Measurements from ENCODE around the gene NMD3. TPM values are rescaled to one million over a fixed set of nuclear protein-coding genes. Genes with fewer than 3 reads are reported as not detected.

The NMD3 gene
- total RNA-seq, 1 experiment from 2014 or later: 65.6 TPM

DNA sequence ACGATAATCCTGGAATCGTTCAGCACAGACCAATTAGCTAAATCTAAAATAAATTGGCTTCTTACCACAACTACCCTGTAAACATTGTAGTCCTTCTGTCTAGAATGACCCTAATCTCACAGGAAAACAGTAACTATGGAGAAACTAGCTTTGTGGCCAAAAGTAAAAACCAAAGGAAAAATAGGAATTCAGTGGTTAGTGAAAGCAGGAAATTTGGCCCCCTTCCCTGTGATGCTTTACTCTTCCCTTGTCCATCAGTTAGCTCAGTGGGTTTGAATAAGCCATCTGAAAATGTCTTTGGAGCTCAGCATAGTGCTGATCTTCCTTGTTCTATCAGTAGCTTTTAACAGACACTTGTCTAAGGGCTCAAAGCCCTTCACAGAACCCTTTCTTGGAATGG is 1.6 kb downstream of the NMD3 start:
- in situ Hi-C loops (cut with HindIII; ENCODE audit: low sequenced_read_pairs): no loop called here
- DNase-seq (ENCODE audit: low spot score): peak; percentile 42

DNA sequence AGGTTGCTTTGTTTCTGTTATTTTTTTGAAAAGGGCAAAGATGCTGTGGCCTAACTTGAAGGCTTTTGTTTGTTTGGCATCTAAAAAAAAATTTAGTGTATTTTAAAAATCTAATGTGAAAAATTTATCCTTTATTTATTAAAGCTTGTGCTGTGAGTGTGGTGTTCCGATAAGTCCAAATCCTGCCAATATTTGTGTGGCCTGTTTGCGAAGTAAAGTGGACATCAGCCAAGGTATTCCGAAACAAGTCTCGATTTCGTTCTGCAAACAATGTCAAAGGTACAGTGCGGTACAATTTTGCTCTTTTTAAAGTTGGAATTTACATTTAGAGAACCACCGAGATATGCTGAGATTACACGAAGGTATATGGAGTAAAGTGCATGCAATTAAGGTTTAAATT is 3.7 kb downstream of the NMD3 start:
- in situ Hi-C loops (cut with HindIII; ENCODE audit: low sequenced_read_pairs): no loop called here

GRCh38 chr3:161230621-161231171 is 9.6 kb downstream of the NMD3 start:
- DNase-seq (ENCODE audit: low spot score): no peak
- in situ Hi-C loops (cut with HindIII; ENCODE audit: low sequenced_read_pairs): no loop called here

More for the DNA sequence above, 3.7 kb downstream of the NMD3 start:
- DNase-seq (ENCODE audit: low spot score): no peak

DNA sequence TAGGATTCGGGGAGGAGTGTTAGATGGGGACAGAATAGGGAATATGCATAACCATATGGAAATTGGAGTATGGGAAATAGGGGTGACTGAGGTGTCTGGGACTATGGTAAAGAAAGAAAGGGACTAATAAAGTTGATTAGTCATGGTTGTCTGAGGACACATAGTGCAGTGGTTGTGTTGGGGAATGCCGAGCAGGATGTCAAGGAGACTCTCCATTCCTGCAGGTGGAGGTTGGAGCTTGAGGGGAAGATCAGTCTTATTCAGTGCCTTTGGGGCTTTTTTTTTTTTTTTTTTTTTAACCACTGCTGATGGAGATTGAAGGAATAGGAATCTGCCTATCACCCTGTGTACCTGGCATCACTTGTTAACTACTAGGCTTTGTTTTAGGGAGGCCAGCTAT is 10.8 kb downstream of the NMD3 start:
- DNase-seq (ENCODE audit: low spot score): no peak
- in situ Hi-C loops (cut with HindIII; ENCODE audit: low sequenced_read_pairs): no loop called here

DNA sequence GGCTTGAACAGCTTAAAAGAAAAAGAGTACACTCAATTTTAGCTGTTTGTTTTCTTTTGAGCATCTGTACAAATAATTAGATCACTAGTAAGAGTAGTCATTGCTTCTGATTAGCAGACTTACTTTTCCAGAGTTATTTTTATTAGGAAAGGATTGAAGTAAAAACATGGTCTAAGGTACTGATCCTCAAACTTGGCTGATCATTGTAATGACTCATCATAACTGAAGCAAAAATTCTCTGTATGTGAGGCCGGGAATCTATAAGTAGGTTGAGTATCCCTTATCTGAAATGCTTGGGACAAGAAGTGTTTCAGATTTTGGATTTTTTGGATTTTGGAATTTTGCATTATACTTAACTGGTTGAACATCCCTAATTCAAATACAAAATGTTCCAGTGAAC is 12.4 kb downstream of the NMD3 start:
- in situ Hi-C loops (cut with HindIII; ENCODE audit: low sequenced_read_pairs): no loop called here
- DNase-seq (ENCODE audit: low spot score): no peak

- in situ Hi-C loops (cut with HindIII; ENCODE audit: low sequenced_read_pairs): no loop called here
- DNase-seq (ENCODE audit: low spot score): no peak
Measured at GRCh38 chr3:161236240-161236639, 15.1 kb downstream of the NMD3 start.

DNA sequence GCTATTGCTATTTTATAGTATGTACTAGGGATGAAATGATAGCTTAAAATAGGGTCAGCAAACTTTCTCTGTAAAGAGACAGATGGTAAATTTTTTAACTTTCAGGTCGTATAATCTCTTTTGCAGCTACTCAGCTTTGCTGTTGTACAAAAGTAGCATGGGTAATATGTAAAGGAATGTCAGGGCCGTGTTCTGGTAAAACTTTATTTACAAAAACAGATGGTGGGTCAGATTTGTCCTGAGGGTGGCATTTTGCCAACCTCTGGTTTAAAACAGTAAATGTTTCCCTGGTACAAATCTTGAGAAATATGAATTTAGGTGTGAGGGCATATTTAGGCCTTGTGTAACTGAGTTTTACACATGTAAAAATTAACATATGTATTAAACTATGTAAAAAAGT is 18.6 kb downstream of the NMD3 start:
- in situ Hi-C loops (cut with HindIII; ENCODE audit: low sequenced_read_pairs): no loop called here
- DNase-seq (ENCODE audit: low spot score): no peak

DNA sequence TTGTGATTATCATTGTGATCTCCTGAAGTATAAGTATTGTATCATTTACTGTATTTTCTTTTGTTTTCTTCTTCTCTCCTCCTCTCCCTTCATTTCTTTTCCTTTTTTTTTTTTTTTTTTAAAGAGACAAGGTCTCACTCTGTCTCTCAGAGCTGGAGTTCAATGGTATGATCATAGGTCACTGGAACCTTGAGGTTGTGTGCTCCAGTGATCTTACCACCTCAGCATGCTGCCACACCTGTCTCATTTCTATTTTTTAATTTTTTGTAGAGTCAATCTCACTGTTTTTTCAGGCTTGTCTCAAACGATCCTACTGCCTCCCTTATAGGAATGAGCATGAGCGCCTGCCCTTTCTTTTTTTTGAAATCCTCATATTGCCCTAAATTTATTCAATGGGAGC is 23.4 kb downstream of the NMD3 start:
- in situ Hi-C loops (cut with HindIII; ENCODE audit: low sequenced_read_pairs): no loop called here
- DNase-seq (ENCODE audit: low spot score): no peak

- DNase-seq (ENCODE audit: low spot score): no peak
- in situ Hi-C loops (cut with HindIII; ENCODE audit: low sequenced_read_pairs): no loop called here
Measured at GRCh38 chr3:161247049-161247448, 25.9 kb downstream of the NMD3 start.

- no peak for DNase-seq (ENCODE audit: low spot score)
- in situ Hi-C loops (cut with HindIII; ENCODE audit: low sequenced_read_pairs): no loop called here
Measured at GRCh38 chr3:161250116-161250515, 29.0 kb downstream of the NMD3 start.

DNA sequence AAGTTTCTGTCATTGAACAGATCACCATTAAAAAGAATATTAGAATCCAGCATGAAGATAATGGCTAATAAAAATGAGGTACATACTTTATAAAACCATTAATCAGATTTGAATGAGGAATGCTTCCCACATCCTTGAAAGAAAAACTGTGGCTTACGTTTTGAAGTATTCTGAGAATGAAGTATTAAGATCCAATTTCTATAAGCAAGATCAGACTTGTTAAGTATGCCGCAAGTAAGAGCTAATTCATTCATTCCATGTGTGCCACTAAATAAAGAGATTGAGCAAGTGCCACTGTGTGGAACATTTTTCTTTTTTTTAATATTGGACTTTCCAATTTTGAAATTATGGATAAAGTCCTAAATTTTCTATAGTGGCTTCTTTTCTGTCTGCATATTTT is 30.6 kb downstream of the NMD3 start:
- DNase-seq (ENCODE audit: low spot score): no peak
- in situ Hi-C loops (cut with HindIII; ENCODE audit: low sequenced_read_pairs): no loop called here

GRCh38 chr3:161252143-161252542 is 31.0 kb downstream of the NMD3 start:
- in situ Hi-C loops (cut with HindIII; ENCODE audit: low sequenced_read_pairs): no loop called here
- no peak for DNase-seq (ENCODE audit: low spot score)

- in situ Hi-C loops (cut with HindIII; ENCODE audit: low sequenced_read_pairs): no loop called here
- DNase-seq (ENCODE audit: low spot score): no peak
Measured at GRCh38 chr3:161253711-161254110, 32.6 kb downstream of the NMD3 start.

DNA sequence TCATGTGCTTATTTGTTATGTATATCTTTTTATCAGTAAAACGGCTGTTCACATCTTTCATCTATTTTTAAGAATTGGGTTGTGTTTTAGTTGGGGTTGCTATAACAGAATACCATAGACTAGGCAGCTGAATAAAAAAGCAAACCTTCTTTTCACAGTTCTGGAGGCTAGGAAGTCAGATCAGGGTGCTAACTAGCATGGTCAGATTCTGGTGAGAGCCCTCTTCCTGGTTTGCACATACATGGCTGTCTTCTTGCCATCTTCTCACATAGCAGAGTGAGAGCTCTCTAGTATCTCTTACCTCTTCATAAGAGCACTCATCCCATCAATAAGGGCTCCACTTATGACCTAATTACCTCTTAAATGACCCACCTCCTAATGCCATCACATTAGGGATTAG is 33.8 kb downstream of the NMD3 start:
- DNase-seq (ENCODE audit: low spot score): no peak
- in situ Hi-C loops (cut with HindIII; ENCODE audit: low sequenced_read_pairs): no loop called here

DNA sequence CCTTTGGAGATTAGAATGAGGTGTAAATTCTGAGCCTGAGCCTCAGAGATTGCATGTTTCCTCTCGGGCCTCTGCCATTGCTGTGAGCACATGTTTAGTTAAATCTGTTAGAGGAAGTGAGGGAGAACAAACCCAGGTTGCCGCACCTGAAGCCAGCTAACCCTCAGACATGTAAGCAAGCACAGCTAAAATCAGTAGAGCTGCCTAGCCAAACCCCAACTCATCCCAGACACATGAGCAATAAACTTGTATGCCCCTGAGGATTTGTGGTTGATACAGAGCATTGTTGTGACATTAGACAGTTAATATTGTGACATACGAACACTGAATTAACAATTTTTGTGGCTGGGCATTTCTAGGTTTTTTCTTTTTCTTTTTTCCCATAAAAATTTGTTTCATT is 41.9 kb downstream of the NMD3 start:
- DNase-seq (ENCODE audit: low spot score): no peak
- in situ Hi-C loops (cut with HindIII; ENCODE audit: low sequenced_read_pairs): no loop called here

- DNase-seq (ENCODE audit: low spot score): no peak
- in situ Hi-C loops (cut with HindIII; ENCODE audit: low sequenced_read_pairs): no loop called here
Measured at GRCh38 chr3:161264852-161265251, 43.7 kb downstream of the NMD3 start.

- in situ Hi-C loops (cut with HindIII; ENCODE audit: low sequenced_read_pairs): no loop called here
- DNase-seq (ENCODE audit: low spot score): no peak
Measured at GRCh38 chr3:161265916-161266571, 44.9 kb downstream of the NMD3 start.

- no peak for DNase-seq (ENCODE audit: low spot score)
- in situ Hi-C loops (cut with HindIII; ENCODE audit: low sequenced_read_pairs): no loop called here
Measured at GRCh38 chr3:161266731-161267150, 45.6 kb downstream of the NMD3 start.

- in situ Hi-C loops (cut with HindIII; ENCODE audit: low sequenced_read_pairs): no loop called here
- no peak for DNase-seq (ENCODE audit: low spot score)
Measured at GRCh38 chr3:161267646-161268045, 46.5 kb downstream of the NMD3 start.

DNA sequence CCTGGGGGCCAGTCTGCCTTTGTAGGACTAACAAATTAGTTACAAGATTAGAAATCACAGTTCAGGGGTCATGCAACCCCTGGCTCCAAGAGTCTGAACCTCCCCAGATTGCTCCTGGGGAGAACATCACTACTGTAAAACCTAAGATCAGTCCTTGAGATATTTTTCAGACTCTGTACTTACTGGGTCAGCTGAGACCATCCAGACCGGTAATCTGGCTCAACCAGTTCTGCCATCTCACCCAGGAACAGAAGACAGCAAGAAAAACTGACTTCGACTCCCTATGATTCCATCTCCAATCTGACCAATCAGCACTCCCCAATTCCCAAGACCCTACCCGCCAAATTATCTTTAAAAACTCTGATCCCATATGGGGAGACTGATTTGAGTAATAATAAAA is 47.5 kb downstream of the NMD3 start:
- in situ Hi-C loops (cut with HindIII; ENCODE audit: low sequenced_read_pairs): no loop called here
- no peak for DNase-seq (ENCODE audit: low spot score)

GRCh38 chr3:161270991-161271390 is 49.9 kb downstream of the NMD3 start:
- no peak for DNase-seq (ENCODE audit: low spot score)
- in situ Hi-C loops (cut with HindIII; ENCODE audit: low sequenced_read_pairs): no loop called here
